HepG2 (cell line): ENCODE measurements around the gene HOXA11. TPM values are rescaled to one million over a fixed set of nuclear protein-coding genes. Genes with fewer than 3 reads are reported as not detected.

Source experiments
- ATAC-seq: fragments of 200-7000 bp; cut with Tn5 transposase; 3 replicates; pipeline ENCODE4 v1.9.1; 2020; ENCODE audit warnings: mild to moderate bottlenecking, moderate library complexity
- BruUV-seq: library from RNA; stranded (reverse); fragments of 400-500 nt; replicated peaks from 2 replicates; lab custom pipeline; 2021; lab: Mats Ljungman, UMichigan
- CTCF ChIA-PET: fragments of 300-600 bp; formaldehyde crosslinking; extraction: SDS; loops from one replicate; lab custom pipeline; 2021; ENCODE audit warnings: low total read pairs, inconsistent platforms, low intra/inter-chr PET ratio; lab: Yijun Ruan, JAX
- POLR2A ChIA-PET: fragments of 350-600 bp; sonication (Branson Sonifier 250); formaldehyde crosslinking; loops from one replicate; lab custom pipeline; 2020; ENCODE audit warnings: antibody characterized with exemption, inconsistent platforms; lab: Yijun Ruan, JAX
- DNase-seq: peaks from one replicate; pipeline ENCODE4 v3.0.0-alpha.2; 2015; ENCODE audit warnings: low spot score
- FAIRE-seq: peaks from 3 replicates; lab custom pipeline; 2011; peaks lifted over from hg19 to GRCh38; lab: Jason Lieb, UNC
- H2AFZ ChIP-seq: one replicate; pipeline ENCODE4 v1.6.1; 2011; ENCODE audit warnings: low read length, inconsistent platforms
- H3K27ac ChIP-seq: fragments of 300-600 bp; 3 replicates; pipeline ENCODE4 v1.8.0; 2011; ENCODE audit warnings: mixed run types, mild to moderate bottlenecking, mixed read lengths, low read length, inconsistent platforms; ENCODE audit not compliant: insufficient read depth; ENCODE audit errors: extremely low read length
- H3K27me3 ChIP-seq, 2 experiments: fragments of 200-600 bp in 1 of 2; 2 replicates in 1 of 2; 3 replicates in 1 of 2; pipeline versions ENCODE4 v1.6.0 to v1.8.0; 2011; ENCODE audit warnings: low read length in 2 of 2, mild to moderate bottlenecking in 2 of 2, moderate library complexity in 2 of 2, inconsistent platforms in 1 of 2; ENCODE audit not compliant: insufficient read depth in 2 of 2, control insufficient read depth in 1 of 2
- H3K36me3 ChIP-seq, 2 experiments: fragments of 200-600 bp in 1 of 2; replicated peaks in 1 of 2; 2 replicates in 1 of 2; 3 replicates in 1 of 2; pipeline versions ENCODE4 v1.5.1 to v1.8.0; 2011; ENCODE audit warnings: low read length in 2 of 2, inconsistent platforms in 1 of 2; ENCODE audit not compliant: insufficient read depth in 2 of 2, control insufficient read depth in 1 of 2
- H3K4me1 ChIP-seq: 2 replicates; pipeline ENCODE4 v1.5.1; 2012; ENCODE audit warnings: low read length, inconsistent platforms; ENCODE audit not compliant: insufficient read depth
- H3K4me2 ChIP-seq: 2 replicates; pipeline ENCODE4 v1.6.0; 2011; ENCODE audit warnings: low read depth, low read length, inconsistent platforms
- H3K4me3 ChIP-seq, 3 experiments: fragments of 200-600 bp in 1 of 3; sonication (generic), shearing (Covaris generic) in 1 of 3; replicated peaks in 1 of 3; 2 replicates each; pipeline ENCODE4 v1.5.1; 2011 to 2016; ENCODE audit warnings: low read length in 3 of 3, inconsistent platforms in 2 of 3, low read depth in 2 of 3, mild to moderate bottlenecking in 2 of 3, control low read depth in 1 of 3, mixed read lengths in 1 of 3; ENCODE audit not compliant: insufficient read depth in 1 of 3
- H3K79me2 ChIP-seq: one replicate; pipeline ENCODE4 v1.6.1; 2011; ENCODE audit warnings: low read length, inconsistent platforms; ENCODE audit not compliant: insufficient read depth
- H3K9ac ChIP-seq: 2 replicates; pipeline ENCODE4 v1.6.0; 2011; ENCODE audit warnings: mild to moderate bottlenecking, low read depth, low read length, inconsistent platforms; ENCODE audit not compliant: insufficient read depth
- H3K9me3 ChIP-seq: 2 replicates; pipeline ENCODE4 v1.5.1; 2012; ENCODE audit warnings: mild to moderate bottlenecking, low read length
- H4K20me1 ChIP-seq: 2 replicates; pipeline ENCODE4 v1.6.0; 2011; ENCODE audit warnings: inconsistent platforms, mild to moderate bottlenecking, low read length, moderate library complexity; ENCODE audit not compliant: insufficient read depth
- CTCF ChIP-seq: sonication (generic); formaldehyde crosslinking; IDR thresholded peaks from 2 replicates; pipeline ENCODE4 v1.5.0; 2020; ENCODE audit warnings: mild to moderate bottlenecking, missing genetic modification reagents, moderate library complexity
- EEA1 ChIP-seq: sonication (generic); formaldehyde crosslinking; IDR thresholded peaks from 2 replicates; pipeline ENCODE4 v1.5.1; 2020; ENCODE audit warnings: mild to moderate bottlenecking, missing genetic modification reagents, borderline replicate concordance
- GATA4 ChIP-seq: sonication (generic); IDR thresholded peaks from 2 replicates; pipeline ENCODE4 v1.6.1; 2016; ENCODE audit warnings: antibody characterized with exemption, low read depth, borderline replicate concordance
- REXO4 ChIP-seq: sonication (generic); formaldehyde crosslinking; IDR thresholded peaks from 2 replicates; pipeline ENCODE4 v1.8.0; 2022; ENCODE audit warnings: missing genetic modification reagents, mild to moderate bottlenecking, borderline replicate concordance
- SIX1 ChIP-seq: sonication (generic); formaldehyde crosslinking; IDR thresholded peaks from 2 replicates; pipeline ENCODE4 v1.4.0; 2020; ENCODE audit warnings: missing genetic modification reagents, borderline replicate concordance
- TFE3 ChIP-seq: IDR thresholded peaks from 2 replicates; pipeline ENCODE4 v1.6.1; 2016
- ZBTB7A ChIP-seq: sonication (generic); formaldehyde crosslinking; IDR thresholded peaks from 2 replicates; pipeline ENCODE4 v1.8.0; 2022; ENCODE audit warnings: mild to moderate bottlenecking, missing genetic modification reagents
- ZNF12 ChIP-seq: sonication (generic); formaldehyde crosslinking; IDR thresholded peaks from 2 replicates; pipeline ENCODE4 v1.5.0; 2020; ENCODE audit warnings: missing genetic modification reagents
- ZNF713 ChIP-seq: sonication (generic); formaldehyde crosslinking; IDR thresholded peaks from 2 replicates; pipeline ENCODE4 v1.4.0; 2020; ENCODE audit warnings: mild to moderate bottlenecking, missing genetic modification reagents
- WGBS: methylation state at CpG from one replicate; pipeline ENCODE4 v1.1.6; 2017; ENCODE audit warnings: low lambda C conversion rate; 5-methylcytosine and 5-hydroxymethylcytosine counted together
- in situ Hi-C: cut with HindIII; loops from 2 replicates; pipeline ENCODE4 v1.10.0; 2017; ENCODE audit warnings: low pct_unique_long_range_greater_than_20kb; ENCODE audit not compliant: extremely low pct_ligation_motif_present
- intact Hi-C: fragments of 100-400 bp; cut with micrococcal nuclease; formaldehyde crosslinking; loops from one replicate; pipeline ENCODE4 v1.10.0; 2022; ENCODE audit not compliant: unreplicated experiment
- polyA plus RNA-seq, 8 experiments: library from polyadenylated mRNA; depleted of rRNA in 3 of 8; stranded (reverse) in 7 of 8; unstranded in 1 of 8; fragments of >200 nt; fragmentation: Illumina TruSeq in 4 of 8; extraction: Trizol in 4 of 8; gene quantifications; 2 replicates each; pipeline versions ENCODE4 v1.2.1 to v1.2.3, GENCODE V29; 2011 to 2016; ENCODE audit warnings: low read depth in 4 of 8, missing spikeins in 1 of 8, mixed read lengths in 1 of 8; ENCODE audit not compliant: insufficient read depth in 1 of 8
- total RNA-seq, 5 experiments: library from RNA; depleted of rRNA; stranded (reverse); fragments of >200 nt; fragmentation: Illumina TruSeq; extraction: Trizol; gene quantifications; 2 replicates each; pipeline ENCODE4 v1.2.3, GENCODE V29; 2016; ENCODE audit warnings: low read depth in 1 of 5
- TF ChIP-seq, protein P1 (sequence below): sonication (generic); formaldehyde crosslinking; IDR thresholded peaks from 2 replicates; pipeline ENCODE4 v1.8.1; 2023; ENCODE audit warnings: missing genetic modification reagents, mild to moderate bottlenecking, borderline replicate concordance
- TF ChIP-seq, protein P2 (sequence below): sonication (generic); formaldehyde crosslinking; IDR thresholded peaks from 2 replicates; pipeline ENCODE4 v1.5.0; 2020; ENCODE audit warnings: mild to moderate bottlenecking, missing genetic modification reagents, borderline replicate concordance

Gene HOXA11
- total and polyA plus RNA-seq, 2 of the 13 experiments (the other 11 are each of a cell fraction or from before 2014, with no cell fraction given) = not detected

GRCh38 chr7:27173956-27174873 is 10.8 kb downstream of the HOXA11 start, which contains the start of gene HOXA10:
HOXA10 (minus strand) TSS chr7:27174320; CDS start chr7:27174306, 14 bp downstream.
- 90% methylated on average over 50 of the region's 82 CpGs for WGBS
- Histone ChIP-seq H2AFZ (no peak within 1 kb of the TSS), H4K20me1 (no peaks in the 10 kb centered on the region), H3K79me2 (no peaks in the 10 kb centered on the region), H3K9ac (no peak within 1 kb of the TSS), H3K27ac (no peak within 1 kb of the TSS), H3K4me2 (peak within 1 kb of the TSS; percentile 58)
- POLR2A ChIA-PET = interaction anchor here (0.6 kb wide), 1 partner anchor 11 kb away, joined by 3 read pairs; the partner anchor contains the start of gene HOXA11
- TF ChIP-seq EEA1 (CRISPR knock-in tag) (no peak), REXO4 (CRISPR knock-in tag) (no peak), ZBTB7A (CRISPR knock-in tag) (no peak), GATA4 (no peak), ZNF713 (no peak), TFE3 (CRISPR knock-in tag) (no peak), CTCF (CRISPR knock-in tag) (no peak), SIX1 (no peak), ZNF12 (CRISPR knock-in tag) (no peak)
- TF ChIP-seq, protein P1, sequence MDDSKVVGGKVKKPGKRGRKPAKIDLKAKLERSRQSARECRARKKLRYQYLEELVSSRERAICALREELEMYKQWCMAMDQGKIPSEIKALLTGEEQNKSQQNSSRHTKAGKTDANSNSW (CRISPR knock-in tag) = no peak
- TF ChIP-seq, protein P2, sequence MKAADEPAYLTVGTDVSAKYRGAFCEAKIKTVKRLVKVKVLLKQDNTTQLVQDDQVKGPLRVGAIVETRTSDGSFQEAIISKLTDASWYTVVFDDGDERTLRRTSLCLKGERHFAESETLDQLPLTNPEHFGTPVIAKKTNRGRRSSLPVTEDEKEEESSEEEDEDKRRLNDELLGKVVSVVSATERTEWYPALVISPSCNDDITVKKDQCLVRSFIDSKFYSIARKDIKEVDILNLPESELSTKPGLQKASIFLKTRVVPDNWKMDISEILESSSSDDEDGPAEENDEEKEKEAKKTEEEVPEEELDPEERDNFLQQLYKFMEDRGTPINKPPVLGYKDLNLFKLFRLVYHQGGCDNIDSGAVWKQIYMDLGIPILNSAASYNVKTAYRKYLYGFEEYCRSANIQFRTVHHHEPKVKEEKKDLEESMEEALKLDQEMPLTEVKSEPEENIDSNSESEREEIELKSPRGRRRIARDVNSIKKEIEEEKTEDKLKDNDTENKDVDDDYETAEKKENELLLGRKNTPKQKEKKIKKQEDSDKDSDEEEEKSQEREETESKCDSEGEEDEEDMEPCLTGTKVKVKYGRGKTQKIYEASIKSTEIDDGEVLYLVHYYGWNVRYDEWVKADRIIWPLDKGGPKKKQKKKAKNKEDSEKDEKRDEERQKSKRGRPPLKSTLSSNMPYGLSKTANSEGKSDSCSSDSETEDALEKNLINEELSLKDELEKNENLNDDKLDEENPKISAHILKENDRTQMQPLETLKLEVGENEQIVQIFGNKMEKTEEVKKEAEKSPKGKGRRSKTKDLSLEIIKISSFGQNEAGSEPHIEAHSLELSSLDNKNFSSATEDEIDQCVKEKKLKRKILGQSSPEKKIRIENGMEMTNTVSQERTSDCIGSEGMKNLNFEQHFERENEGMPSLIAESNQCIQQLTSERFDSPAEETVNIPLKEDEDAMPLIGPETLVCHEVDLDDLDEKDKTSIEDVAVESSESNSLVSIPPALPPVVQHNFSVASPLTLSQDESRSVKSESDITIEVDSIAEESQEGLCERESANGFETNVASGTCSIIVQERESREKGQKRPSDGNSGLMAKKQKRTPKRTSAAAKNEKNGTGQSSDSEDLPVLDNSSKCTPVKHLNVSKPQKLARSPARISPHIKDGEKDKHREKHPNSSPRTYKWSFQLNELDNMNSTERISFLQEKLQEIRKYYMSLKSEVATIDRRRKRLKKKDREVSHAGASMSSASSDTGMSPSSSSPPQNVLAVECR (CRISPR knock-in tag) = no peak
- TF ChIP-seq, all 625 proteins: peak for 0
- Histone ChIP-seq H3K9me3 (no peaks in the 10 kb centered on the region), H3K4me1 (peaks cover 20% of the 10 kb centered on the region), H3K27me3 (peaks cover 0 to 69% of the 10 kb centered on the region in 2 experiments), H3K36me3 (no peaks in the 10 kb centered on the region), H3K4me3 (peak within 1 kb of the TSS; percentile 16 to 51 (median 16); a peak in 3 of 6 replicates)
- ATAC-seq = no peak
- CTCF ChIA-PET = no interaction called here
- intact Hi-C loops (no loop called here), in situ Hi-C loops (loop anchor here (25.0 kb wide), 1 partner anchor 1087 kb away; no protein-coding TSS in a partner anchor)
- no TSS peak for BruUV-seq
- no peak for FAIRE-seq
- no peak for DNase-seq
